ENCODE data around the gene EIF4E2.

- TF ChIP-seq POLR2A (IDR thresholded peaks at IDR 0.05), result no peak
- TF ChIP-seq CTCF (IDR thresholded peaks at IDR 0.05), result peak in 1 of 4 experiments; percentile 40
Measured at GRCh38 chr2:232592772-232593395, 42.4 kb downstream of the EIF4E2 start.

All from prostate gland (tissue), 2 donors.